ENCODE measurements around the gene BCL3.

- no peak for TF ChIP-seq POLR2A (IDR thresholded peaks at IDR 0.05)
- TF ChIP-seq, protein P1, sequence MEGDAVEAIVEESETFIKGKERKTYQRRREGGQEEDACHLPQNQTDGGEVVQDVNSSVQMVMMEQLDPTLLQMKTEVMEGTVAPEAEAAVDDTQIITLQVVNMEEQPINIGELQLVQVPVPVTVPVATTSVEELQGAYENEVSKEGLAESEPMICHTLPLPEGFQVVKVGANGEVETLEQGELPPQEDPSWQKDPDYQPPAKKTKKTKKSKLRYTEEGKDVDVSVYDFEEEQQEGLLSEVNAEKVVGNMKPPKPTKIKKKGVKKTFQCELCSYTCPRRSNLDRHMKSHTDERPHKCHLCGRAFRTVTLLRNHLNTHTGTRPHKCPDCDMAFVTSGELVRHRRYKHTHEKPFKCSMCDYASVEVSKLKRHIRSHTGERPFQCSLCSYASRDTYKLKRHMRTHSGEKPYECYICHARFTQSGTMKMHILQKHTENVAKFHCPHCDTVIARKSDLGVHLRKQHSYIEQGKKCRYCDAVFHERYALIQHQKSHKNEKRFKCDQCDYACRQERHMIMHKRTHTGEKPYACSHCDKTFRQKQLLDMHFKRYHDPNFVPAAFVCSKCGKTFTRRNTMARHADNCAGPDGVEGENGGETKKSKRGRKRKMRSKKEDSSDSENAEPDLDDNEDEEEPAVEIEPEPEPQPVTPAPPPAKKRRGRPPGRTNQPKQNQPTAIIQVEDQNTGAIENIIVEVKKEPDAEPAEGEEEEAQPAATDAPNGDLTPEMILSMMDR (IDR thresholded peaks at IDR 0.05): peak; percentile 88 to 95 (median 94)
Measured at GRCh38 chr19:44770550-44771257, 22.2 kb downstream of the BCL3 start.

All from testis (tissue), 2 donors.